Limb (tissue), 2 donors: ENCODE results near the gene OR52M1.
A peak's percentile ranks its signal among the peaks of the same experiment; 100 is the strongest.
"Not testable (repeated sequence)": the region's sequence is repeated elsewhere in the genome, so short reads cannot be mapped to it uniquely, and the experiment has no call there.

ENCODE experiments used
- DNase-seq, 2 donors: peaks; one replicate each; pipeline ENCODE4 v3.0.0-alpha.2; 2016; ENCODE audit errors: extremely low spot score in 2 of 2

OR52M1 gene, protein sequence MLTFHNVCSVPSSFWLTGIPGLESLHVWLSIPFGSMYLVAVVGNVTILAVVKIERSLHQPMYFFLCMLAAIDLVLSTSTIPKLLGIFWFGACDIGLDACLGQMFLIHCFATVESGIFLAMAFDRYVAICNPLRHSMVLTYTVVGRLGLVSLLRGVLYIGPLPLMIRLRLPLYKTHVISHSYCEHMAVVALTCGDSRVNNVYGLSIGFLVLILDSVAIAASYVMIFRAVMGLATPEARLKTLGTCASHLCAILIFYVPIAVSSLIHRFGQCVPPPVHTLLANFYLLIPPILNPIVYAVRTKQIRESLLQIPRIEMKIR

DNA sequence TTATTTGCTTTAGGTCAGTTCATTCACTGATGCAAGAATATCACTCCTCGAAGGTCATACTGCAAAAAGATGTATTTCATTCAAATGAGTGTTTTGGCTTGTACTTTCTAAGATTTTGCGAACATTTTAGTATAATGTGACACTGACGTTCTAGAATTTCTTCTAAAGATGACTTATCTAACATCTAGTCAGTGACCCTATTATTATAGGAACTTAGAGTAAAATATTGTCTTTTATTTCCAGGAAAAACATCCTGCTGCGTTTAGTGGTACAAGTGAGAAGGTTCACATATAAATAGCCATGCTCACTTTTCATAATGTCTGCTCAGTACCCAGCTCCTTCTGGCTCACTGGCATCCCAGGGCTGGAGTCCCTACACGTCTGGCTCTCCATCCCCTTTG lies at the start of gene OR52M1:
TSS of gene OR52M1 (plus strand) at position 301 of the 400 bp plus-strand sequence. CDS start at position 301, 0 bp downstream.
- no peak for DNase-seq

DNA sequence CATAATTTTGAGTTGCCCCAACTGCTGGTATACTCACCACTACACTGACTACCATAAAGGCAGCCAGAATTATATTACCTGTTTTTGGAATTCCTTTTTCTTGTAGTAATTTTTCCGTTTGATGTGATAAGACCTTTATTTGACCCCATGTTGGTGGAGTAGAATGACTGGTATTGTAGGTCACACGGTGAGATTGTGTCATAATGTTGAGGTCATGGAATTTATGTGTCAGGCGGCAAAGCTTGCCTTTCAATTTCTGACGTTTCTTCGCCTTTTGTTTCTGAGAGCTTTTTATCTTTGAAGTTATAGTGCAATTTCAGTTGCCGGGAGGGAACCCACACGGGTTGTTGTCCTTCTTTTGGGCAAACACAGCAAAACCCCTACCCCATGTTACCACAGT lies 49.5 kb upstream of the OR52M1 start:
- no peak for DNase-seq

- DNase-seq = no peak
Measured at GRCh38 chr11:4495986-4496385, 49.0 kb upstream of the OR52M1 start.

GRCh38 chr11:4496557-4497248 lies 48.3 kb upstream of the OR52M1 start:
- DNase-seq = no peak

GRCh38 chr11:4508886-4509285 lies 36.1 kb upstream of the OR52M1 start:
- no peak for DNase-seq

- no peak for DNase-seq
Measured at GRCh38 chr11:4511282-4512245, 33.4 kb upstream of the OR52M1 start.

DNA sequence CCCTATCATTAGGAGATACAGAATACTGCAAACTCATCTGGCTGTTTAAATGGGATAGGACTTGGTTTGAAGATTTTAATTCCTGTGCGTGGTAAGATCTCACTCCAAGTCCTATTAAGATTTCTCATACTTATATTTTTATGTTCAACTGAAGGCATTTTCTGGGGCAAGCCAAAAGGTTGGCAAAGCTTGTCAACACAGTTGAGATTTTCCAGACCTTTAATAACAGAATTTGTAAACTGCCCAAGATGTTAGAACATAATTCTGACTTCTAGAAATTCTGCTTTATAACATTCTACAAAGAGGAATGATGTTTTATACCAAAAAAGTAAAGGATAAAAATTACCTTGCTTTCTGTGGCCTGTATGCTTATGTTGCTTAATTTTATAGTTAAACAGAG lies 30.8 kb upstream of the OR52M1 start:
- DNase-seq = no peak

DNA sequence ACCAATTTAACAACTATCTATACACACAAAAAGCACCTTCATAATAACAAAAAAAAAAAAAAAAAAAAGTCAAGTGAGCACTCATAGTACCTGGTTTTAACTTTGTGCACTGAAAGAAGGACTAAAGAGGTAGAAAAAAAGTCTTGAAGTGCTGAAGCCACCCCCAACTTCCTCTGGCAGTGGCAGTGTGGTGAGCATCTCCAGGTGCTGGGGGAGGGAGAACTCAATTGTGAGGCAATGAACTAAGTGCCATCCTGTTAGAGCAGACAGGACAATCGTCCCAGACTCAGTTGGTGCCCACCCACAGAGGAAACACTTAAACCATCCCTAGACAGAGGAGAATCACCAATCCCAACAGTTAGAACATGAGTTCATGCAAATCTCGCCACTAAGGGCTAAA lies 22.7 kb upstream of the OR52M1 start:
- no peak for DNase-seq

DNA sequence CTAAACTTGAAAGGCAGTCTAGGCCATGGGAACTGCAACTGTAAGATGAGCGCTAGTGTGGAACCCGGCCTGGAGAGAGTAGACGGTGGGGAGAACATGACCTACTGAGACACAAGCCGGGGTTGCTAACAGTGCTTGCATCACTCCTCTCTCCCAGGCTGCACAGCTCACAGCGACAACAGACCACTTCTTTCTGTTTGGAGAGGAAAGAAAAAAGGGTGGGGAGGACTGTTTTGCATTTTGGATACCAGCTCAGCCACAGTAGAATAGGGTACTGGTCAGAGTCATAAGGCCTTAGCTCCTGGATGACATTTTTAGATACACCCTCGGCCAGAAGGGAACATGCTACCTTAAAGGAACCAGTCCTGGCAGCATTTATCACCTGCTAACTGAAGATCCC lies 22.2 kb upstream of the OR52M1 start:
- DNase-seq = no peak

- no peak for DNase-seq
Measured at GRCh38 chr11:4523666-4524065, 21.3 kb upstream of the OR52M1 start.

- DNase-seq = no peak
Measured at GRCh38 chr11:4527926-4528325, 17.1 kb upstream of the OR52M1 start.

DNA sequence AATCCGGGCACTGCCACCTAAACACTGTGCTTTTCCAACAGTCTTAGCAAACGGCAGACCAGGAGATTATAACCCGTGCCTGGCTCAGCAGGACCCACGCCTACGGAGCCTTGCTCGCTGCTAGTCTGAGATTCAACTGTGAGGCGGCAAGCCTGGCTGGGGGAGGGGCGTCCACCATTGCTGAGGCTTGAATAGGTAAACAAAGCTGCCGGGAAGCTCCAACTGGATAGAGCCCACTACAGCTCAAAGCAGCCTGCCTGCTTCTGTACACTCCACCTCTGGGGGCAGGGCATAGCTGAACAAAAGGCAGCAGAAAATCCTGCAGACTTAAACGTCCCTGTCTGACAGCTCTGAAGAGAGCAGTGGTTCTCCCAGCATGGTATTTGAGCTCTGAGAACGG lies 13.3 kb upstream of the OR52M1 start:
- DNase-seq = not testable (repeated sequence)

DNA sequence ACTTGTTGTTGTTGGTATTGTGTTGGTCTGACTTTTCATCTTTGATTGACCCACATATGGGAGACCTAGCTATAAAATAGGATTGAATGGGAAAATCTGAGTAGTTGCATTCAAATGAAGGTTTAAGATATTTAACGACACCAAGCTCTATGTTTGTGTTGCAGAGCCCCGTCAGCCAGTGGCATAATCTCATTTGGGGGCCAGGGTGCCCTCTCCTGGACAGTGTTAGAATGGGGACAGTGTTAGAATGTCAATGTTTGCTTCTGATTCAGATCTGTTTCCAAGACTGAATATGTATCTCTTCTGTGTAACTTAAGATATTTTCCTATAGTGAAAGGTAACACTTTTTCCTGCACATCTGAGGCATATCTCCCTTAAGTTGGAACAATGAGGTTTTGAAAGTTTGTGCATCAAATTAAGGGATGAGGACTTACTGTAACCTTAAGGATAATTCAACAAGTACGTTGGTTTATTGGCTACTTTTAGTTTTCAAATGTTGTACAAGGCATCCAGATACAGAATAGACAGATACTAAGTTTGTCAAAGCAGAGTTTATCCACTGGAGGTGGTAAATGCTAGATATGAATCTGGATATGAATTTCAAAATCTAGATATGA lies 5.3 kb upstream of the OR52M1 start:
- DNase-seq = peak in 1 of 2 donors; percentile 2

DNA sequence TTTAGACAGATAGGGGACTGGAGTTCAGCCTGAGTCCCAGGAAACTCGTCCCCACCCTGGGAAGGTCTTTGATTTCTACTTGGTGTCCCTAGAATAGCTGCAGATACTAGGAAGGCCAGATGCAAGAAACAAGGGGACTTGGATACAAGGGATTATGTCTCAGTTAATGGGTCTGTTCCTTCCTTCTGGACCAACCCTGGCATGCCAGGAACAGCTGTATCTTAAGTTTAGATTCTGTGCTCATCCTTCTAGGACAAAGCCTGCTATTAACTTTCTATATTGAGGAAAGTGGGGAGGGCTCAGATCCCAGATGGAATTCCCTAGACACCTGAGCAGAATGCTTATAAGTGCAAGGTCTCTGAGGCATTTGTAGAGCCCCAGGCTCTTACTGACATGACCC lies 3.9 kb upstream of the OR52M1 start:
- DNase-seq = no peak

DNA sequence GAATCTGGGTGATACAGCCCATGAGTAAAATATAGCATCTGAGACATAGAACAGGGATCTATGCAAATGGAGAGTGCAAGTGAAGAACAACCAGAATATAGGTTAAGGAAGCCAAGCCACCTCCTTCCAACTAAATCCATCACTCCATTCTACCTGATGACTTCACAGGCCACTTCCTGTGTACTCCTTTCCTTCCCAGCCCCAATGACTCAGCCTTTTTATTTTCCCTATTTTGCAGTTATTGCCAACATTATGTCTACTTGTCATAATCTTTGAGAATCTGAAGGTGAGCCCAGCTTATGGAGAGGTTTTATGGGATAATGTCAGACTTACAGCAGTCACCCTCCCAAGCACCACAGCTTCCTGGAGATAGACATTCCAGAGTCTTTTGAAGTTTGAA lies 1.4 kb upstream of the OR52M1 start:
- DNase-seq = no peak

DNA sequence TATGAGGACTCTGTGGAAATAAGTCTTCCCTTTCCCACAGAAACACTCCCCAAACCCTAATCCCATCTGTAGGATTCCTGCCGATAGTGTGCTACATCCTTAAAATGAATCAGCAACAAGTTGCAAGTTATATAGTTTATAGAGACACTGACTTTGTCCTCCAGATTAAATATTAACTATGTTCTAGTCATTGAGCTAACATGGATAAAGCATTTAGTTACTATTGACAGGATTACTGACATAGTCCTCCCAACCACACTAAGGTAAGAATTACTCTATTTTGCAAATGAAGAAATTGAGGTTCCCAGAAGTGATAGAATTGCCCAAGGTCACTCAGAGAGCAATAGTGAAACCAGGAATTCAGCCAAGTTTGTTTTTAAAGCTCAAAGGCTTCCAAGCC lies 1.9 kb downstream of the OR52M1 start:
- DNase-seq = no peak

GRCh38 chr11:4547416-4547815 lies 2.4 kb downstream of the OR52M1 start:
- DNase-seq = no peak

- no peak for DNase-seq
Measured at GRCh38 chr11:4551346-4551979, 6.5 kb downstream of the OR52M1 start.

GRCh38 chr11:4559527-4560440 lies 14.8 kb downstream of the OR52M1 start:
- no peak for DNase-seq

DNA sequence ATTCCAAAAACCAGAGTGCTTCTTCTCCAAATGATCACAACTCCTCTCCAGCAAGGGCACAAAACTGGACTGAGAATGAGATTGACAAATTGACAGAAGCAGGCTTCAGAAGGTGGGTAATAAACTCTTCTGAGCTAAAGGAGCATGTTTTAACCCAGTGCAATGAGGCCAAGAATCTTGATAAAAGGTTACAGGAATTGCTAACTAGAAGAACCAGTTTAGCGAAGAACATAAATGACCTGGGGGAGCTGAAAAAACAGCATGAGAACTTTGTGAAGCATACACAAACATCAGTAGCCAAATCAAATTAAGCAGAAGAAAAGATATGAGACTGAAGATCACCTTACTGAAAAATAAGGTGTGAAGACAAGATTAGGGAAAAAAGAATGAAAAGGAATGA lies 15.5 kb downstream of the OR52M1 start:
- no peak for DNase-seq
